NCI-H146 treated with DMSO at 0.1 percent for 48 hours (cell line): ENCODE results near the gene EDEM1.
A peak's percentile ranks its signal among the peaks of the same experiment; 100 is the strongest.
"Not testable (repeated sequence)": the region's sequence is repeated elsewhere in the genome, so short reads cannot be mapped to it uniquely, and the experiment has no call there.

Experiments
- DNase-seq: peaks from one replicate; lab custom pipeline; 2025; ENCODE audit not compliant: unreplicated experiment; lab: John Stamatoyannopoulos, UW

The EDEM1 gene

DNA sequence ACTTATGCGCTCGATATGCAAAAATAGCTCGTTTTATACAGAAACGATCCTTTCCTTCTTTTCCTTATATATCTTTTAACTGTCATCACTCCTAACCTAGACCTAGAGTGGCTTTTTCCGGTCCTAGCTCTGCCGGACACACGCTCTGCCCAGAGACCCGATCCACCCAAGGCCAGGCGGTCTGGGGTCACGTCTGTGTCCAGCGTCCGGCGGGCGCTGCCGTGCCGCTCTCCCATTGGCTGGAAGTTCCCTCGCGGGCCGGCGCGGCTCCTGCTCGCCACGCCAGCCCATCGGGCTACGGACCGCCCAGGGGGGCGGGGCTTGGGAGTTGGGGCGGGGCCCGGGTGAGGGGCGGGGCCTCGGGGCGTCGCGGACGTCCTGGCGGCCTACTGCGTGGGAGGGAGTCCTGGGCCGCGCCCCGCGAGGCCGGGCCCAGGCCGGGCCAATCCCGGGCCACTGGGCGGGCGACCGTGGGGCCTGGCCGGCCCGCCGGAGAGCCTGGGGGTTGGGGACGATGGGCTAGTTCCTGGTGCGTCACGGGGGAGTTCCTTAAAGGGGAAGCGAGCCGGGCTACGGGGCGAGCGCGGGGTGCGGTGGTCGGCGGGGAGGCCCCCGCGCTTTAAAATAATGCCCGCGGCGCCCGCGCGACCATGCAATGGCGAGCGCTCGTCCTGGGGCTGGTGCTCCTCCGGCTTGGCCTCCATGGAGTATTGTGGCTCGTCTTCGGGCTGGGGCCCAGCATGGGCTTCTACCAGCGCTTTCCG is at the start of gene EDEM1:
EDEM1 (plus strand) TSS at position 552 of the 764 bp plus-strand sequence; CDS start at position 651, 99 bp downstream.
- peak; percentile 59 for DNase-seq

DNA sequence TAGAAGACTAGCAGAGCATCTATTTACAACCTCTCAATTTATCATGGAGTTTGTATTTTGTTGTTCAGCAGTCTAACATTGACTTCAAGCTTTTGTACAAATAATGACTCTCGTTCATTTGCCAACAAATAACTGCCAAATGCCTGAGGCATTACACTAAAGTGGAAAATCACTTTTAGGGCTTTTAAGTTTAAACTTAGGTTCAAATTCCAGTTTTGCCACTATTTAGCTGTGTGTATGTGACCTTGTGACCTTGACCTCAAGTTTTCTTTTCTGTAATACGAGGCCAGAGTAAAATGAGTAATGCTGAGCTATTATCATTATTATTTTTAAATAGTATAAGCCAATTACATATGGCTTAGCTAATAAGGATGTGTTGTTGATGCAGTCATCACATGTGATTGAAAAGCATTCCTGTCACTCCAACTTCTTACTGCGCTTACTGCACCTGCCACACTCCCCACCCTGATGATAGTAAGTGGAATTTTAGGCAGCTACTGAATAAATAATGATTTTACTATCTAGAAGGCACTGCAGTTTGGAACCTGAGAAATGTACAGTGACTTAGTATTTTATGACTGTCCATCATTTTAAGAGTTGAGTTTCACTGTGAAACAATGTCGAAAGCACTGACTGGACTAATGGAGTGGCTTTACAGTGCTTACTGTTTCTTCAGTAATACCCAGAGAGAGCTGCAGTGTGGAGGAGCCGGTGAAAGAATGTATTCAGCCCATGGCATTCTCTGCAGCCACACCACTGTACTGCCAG is 49.1 kb upstream of the EDEM1 start:
- no peak for DNase-seq

DNA sequence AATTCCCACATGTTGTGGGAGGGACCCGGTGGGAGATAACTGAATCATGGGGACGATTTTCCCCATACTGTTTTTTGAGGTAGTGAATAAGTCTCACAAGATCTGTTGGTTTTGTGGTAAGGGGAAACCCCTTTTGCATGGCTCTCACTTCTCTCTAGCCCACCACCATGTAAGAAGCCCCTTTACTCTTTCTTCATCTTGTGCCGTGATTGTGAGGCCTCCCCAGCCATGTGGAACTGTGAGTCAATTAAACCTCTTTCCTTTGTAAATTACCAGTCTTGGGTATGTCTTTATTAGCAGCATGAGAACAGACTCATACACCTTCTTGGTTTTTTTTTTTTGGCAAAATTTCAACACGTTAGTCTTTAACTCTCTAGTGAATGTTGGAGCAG is 47.3 kb upstream of the EDEM1 start:
- DNase-seq: no peak

DNA sequence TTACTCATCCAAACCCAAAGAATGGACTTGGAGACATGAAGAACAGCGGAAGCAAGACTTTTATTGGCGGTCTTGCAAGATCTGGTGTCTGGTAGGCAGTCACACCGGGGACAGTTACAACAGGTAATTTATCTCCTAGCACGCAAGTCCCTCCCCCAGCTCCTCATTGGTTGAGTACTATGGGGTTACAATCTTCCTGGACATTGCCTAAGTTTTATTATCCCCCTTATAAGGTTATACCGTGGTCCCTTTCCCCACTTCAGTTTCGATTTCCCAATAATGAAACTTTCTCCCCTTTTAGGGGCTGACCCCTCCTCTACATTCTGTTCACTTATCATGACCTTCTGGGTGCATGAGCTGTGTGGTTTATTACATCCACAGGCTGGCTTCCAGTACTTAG is 46.7 kb upstream of the EDEM1 start:
- no peak for DNase-seq

DNA sequence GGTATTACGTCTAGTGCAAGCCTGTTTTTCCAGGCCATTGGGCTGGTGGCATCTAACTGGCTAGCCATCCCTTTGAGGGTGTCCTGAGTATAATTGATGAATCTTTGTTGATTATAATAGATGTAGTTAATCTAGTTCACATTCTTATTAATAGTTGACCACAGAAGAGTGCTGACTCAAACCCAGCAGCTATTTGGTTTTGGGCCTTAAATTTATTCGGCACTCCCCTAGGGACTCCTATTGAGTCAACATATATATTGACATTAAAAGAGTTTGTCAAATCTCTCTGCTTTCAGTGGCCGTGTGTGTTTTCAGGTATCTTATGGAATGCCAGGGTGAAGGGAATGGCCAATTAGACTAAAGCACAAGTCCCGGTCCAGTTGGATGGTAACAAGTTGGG is 45.7 kb upstream of the EDEM1 start:
- DNase-seq: no peak

DNA sequence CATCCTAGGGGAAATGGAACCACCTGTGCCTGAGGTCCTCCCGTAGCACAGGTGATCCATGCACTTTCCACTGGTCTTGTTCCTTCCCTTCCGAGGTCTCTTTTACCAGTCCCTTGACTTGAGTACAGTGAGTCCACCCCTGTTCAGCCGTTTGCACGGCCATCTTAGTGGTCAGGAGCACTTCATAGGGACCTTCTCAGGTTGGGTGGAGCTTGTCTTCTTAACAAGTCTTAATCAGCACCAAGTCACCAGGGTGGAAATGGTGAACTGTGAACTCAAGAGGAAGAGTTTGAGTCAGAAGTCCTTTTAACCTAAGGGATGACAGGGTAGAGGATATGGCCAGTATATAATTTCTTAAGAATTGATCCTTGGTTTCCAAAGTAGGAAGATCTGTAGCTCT is 44.0 kb upstream of the EDEM1 start:
- no peak for DNase-seq

DNA sequence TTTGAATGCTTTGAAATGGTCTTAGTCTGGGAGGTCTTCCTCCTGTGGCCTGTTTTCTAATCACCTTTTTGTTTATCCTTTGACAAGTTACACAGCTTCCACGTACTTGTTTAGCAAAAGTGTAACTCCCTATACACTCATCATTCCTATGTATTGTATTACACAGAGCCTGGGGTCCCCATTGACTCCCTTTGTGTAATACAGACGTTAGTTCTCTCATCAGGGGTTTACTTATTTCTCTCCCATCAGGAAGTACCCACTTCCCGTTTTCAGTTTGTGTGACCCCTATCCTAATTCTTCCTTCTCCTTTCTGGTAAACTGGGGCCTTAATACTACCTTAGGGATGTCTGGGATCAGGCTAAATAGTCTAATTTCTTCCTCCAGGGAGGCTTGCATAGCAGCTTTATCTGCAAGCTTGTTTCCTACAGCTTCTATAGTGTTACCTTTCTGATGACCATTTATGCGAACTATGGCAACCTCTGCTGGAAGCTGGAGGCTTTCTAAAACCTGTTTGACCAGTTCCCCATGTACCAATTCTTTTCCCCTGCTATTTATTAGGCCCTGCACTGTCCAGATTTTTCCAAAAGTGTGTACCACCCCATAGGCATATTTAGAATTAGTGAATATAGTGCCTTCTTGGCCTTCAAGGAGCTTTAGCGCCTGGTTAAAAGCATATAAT is 43.1 kb upstream of the EDEM1 start:
- DNase-seq: no peak

DNA sequence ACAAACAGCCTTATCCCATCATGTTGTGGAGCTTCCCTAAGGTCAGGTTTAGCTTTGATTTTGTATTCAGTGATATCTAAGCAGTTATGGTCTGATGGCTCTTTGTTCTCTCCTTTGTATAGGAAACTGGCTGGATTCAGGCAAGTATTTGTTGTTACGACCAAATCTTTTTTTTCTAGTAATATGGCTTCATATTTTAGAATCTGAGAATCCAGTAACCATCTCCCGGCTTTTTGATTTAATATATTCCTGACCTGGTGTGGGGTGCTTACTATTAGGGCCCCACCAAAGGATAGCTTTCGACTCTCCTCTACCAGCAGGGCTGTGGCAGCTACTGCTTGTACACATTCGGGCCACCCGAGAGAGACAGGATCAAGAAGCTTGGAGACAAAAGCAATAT is 42.4 kb upstream of the EDEM1 start:
- no peak for DNase-seq

DNA sequence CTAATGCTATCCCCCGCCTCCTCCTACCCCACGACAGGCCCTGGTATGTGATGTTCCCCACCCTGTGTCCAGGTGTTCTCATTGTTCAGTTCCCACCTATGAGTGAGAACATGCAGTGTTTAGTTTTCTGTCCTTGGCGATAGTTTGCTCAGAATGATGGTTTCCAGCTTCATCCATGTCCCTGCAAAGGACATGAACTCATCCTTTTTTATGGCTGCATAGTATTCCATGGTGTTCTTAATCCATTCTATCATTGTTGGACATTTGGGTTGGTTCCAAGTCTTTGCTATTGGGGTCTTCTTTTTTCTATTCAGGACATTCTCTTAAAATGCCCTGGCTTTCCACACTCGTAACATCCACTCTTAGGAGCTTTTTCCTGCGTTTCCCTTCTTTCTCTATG is 40.4 kb upstream of the EDEM1 start:
- DNase-seq: not testable (repeated sequence)

DNA sequence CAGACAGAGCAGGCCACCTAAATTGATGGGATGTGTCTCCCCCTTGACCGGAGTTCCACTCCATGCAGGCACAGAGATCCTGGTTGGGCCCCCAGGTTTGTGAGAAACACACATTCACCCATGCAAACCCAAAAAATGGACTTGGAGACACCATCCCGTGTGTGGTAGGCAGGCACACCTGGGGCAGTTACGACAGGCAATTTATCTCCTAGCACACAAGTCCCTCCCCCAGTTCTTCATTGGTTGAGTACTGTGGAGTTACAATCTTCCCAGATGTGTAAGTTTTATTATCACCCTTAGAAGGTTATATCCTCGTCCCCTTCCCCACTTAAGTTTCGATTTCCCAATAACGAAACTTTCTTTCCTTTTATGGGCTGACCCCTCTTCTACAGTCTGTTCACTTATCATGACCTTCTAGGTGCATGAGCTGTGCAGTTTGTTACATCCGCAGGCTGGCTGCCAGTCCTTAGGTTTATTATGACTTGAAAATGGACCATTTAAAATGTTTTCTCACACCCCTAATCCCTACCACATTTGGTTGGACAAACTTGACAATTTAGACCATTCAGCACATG is 38.1 kb upstream of the EDEM1 start:
- no peak for DNase-seq

DNA sequence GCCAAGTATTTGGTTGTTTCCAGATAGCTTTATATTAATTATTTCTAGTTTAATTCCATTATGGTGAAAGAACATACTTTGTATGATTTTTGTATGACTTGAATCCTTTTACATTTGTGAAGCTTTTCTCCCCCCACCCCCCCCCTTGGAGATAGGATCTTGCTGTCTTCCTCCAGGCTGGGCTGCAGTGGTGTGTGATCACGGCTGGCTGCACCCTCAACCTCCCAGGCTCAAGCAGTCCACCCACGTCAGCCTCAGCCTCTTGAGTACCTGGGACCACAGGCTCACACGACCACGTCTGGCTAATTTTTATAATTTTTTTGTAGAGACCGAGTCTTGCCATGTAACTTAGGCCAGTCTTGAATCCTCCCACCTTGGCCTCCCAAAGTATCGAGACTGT is 35.9 kb upstream of the EDEM1 start:
- no peak for DNase-seq

DNA sequence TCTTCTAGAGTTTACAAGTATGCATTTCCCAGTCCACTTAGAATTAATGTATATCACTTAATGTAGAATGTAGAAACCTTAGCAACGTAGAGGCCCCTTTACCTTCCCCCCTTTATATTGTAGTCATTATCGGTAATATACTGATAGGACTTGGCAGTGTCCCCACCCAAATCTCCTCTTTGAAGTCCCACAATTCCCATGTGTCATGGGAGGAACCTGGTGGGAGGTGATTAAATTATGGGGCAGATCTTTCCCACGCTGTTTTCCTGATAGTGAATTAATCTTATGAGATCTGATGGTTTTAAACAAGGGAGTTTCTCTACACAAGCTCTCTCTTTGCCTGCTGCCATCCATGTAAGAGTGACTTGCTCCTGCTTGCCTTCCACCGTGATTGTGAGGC is 34.4 kb upstream of the EDEM1 start:
- no peak for DNase-seq

DNA sequence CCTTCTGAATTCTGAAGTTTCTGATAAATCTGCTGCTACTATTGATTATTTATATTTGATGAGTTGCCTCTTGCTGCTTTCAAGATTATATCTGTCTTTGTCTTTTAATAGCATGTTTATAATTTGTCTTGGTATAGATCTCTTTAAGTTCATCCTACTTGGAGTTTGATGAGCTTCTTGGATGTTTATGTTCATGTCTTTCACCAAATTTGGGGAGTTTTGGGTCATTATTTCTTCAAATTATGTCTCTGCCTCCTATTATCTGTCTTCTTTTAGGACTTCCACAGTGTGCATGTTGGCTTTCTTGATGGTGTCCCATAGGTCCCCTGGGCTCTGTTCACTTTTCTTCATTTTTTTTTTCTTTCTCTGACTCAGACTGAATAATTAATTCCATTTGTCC is 32.3 kb upstream of the EDEM1 start:
- DNase-seq: no peak

DNA sequence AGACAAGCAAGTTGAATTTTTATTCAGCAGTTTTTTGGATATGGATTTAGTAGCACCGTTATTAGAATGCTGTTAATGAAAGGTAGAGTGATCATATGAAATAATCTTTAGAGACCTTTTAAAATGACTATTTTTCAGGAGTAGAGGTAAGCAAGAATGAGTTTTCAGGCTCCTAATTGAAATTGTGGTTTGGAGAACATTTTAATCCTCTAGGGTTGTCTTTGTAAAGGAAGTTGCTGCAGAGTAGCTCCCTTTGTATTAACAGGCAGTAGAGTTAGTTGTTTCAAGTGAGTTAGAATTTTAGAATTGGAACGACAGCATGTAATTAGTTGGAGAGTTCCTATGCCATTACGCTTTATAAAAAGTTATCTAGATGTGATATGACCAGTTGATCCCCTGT is 27.2 kb upstream of the EDEM1 start:
- no peak for DNase-seq

DNA sequence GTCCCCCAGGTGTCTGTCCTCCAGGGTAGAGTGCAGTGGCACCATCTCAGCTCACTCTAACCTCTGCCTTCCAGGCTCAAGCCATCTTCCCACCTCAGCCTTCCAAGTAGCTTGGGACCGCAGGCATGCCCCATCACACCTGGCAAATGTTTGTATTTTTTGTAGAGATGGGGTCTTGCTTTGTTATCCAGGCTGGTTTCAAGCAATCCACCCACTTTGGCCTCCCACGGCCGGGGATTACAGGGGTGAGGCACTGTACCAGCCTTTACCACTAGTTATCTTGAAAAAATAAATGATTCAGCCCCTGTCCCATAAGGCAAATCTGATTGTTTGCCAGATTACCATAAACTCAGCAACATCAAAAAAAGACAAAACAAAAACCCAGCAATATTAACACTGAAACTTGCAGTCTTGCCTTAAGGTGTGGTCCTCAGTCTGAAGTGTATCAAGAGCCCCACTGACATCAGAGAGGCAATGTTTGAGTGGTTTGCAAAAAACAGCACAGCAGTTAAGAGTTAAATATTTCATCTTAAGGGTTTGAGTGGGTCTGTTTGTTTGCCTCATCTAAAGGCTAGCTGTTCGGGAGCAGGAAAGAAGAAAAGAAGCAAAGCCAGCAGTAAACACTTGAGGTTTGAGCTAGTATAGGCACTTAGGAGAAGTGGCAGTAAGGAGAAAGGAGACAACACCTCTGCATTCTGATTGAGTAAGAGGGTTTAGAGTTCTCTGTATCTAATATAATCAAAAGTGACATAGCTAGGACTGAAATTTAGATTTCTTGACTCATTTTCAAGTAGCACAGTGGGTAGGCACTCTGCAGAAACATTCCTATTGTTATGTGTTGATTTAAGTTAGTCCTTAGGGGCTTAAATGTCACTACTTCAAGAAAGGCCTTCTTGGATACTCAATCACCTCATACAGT is 26.3 kb upstream of the EDEM1 start:
- no peak for DNase-seq

DNA sequence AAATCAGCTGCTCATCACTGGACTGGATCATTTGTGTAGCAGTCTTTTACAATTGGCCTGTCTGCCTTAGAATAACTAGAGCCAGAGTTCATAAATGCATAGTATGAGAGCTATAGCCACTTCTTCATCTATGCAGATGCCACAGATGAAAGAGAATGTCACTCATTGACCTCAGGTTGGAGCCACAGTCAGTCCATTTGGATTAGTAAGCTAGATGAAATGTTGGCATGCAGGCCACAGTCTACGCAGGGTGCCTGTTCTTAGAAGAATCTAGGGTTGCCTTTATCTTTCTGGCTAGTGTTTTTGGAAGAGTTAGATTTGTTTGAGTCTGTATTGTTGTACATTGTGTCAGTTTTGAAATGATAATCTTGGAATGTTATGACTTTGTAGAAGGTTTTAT is 25.4 kb upstream of the EDEM1 start:
- no peak for DNase-seq

DNA sequence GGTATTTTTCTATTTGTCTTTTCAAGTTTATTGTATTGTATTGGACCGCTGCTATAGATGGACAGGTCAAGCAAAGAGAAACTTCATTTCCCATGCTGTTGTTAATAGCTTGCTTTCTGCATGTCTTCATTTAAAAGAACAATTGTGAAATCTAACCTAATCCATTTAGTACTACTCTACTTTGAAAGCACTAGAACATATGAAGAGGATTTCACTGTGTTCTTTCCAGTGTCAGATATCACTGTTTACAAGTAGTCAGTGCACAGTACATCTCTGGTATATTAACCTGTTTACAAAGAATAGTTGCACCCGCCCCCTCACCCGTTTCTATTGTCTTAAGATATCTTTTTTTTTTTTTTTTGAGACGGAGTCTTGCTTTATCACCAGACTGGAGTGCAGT is 21.8 kb upstream of the EDEM1 start:
- DNase-seq: no peak

DNA sequence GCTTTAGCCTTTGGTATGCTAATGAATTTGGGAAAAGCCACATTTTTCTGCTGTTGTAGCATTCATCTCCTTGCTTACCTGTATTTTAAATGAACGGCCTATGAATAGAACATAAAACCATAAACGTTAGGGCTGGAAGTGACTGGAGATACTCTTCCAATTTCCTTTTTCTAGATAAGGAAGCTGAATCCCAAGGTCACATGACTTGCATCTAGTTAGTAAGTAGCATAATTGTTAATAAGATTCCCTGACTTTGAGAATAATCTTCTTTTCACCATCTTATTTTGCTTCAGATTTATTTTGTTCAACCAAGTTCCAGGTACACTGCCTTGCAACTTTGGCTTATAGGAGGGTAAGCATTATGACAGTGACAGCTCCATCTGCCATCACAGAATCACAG is 20.7 kb upstream of the EDEM1 start:
- no peak for DNase-seq

DNA sequence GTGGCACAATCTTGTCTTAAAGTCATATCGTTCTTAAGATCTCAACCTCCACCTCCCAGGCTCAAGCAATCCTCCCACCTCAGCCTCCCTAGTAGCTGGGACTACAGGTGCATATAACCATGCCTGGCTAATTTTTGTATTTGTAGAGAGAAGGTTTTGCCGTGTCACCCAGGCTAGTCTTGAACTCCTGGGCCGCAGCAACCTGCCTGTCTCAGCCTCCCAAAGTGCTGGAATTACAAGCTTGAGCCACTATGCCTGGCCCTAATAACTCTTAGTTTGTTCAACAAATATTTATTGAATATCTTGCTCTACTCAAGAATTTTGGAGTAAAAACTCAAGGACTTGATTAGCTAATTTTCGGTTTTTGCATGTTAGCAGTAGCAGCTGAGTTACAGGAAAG is 19.4 kb upstream of the EDEM1 start:
- DNase-seq: no peak

DNA sequence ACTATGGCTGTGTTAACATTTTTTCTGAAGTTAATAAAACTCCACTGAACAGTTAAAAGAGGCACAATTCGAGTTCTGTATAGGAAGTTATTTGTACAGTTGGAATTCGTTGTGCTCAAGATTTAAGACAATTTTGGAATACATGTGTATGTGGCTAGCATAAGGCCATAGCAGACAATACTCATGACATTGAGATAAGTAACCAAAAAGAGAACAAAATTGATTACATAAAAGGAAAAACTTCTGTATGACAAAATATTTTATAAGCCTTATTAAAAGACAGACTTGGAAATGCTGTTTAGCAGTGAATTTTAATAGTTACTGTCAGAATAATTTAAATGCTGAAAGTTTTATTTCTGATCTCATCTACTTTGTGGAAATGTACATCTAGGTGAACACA is 17.7 kb upstream of the EDEM1 start:
- no peak for DNase-seq

DNA sequence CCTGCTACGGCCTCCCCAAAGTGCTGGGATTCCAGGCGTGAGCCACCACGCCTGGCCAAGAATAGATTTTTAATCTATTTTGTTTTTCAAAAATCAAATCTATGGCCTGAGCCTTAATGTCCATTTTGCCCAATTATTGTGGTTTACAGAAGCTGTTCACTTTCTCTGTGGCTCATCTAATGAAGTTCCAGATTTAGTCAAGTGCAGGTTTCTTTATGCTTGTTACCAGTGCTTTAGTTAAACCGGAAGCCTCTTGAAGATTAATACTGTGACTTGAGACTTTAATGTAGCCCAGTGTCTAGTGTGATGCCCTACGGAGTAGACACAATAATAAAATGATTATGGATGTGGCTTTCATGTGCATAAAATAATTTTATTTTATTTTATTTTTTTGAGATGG is 16.5 kb upstream of the EDEM1 start:
- no peak for DNase-seq
